ENCODE data around the gene PCSK4.
A peak's percentile ranks its signal among the peaks of the same experiment; 100 is the strongest.
"Not testable (repeated sequence)": the region's sequence is repeated elsewhere in the genome, so short reads cannot be mapped to it uniquely, and the experiment has no call there.

Gene PCSK4

GRCh38 chr19:1447944-1448343 is 42.2 kb downstream of the PCSK4 start:
- no peak overlapping the region for H3K27ac Mint-ChIP-seq
- H3K4me3 Mint-ChIP-seq = peak overlapping the region in 1 of 2 donors; percentile 43
- H3K27me3 Mint-ChIP-seq = peaks cover 51 to 68% of the 10 kb centered on the region in 2 donors
- peaks cover 7 to 10% of the 10 kb centered on the region in 2 donors for H3K36me3 Mint-ChIP-seq
- no peaks in the 10 kb centered on the region for H3K9me3 Mint-ChIP-seq
- DNase-seq (no peak), ATAC-seq (replicated peaks) (no peak)
- peaks cover 28 to 33% of the 10 kb centered on the region in 2 donors for H3K4me1 Mint-ChIP-seq

GRCh38 chr19:1447504-1447903 is 42.6 kb downstream of the PCSK4 start:
- H3K4me3 Mint-ChIP-seq = no peak overlapping the region
- no peak for DNase-seq
- no peak for ATAC-seq (replicated peaks)
- H3K27me3 Mint-ChIP-seq = peaks cover 48 to 63% of the 10 kb centered on the region in 2 donors
- peaks cover 10 to 14% of the 10 kb centered on the region in 2 donors for H3K36me3 Mint-ChIP-seq
- peaks cover 29 to 35% of the 10 kb centered on the region in 2 donors for H3K4me1 Mint-ChIP-seq
- peak overlapping the region; percentile 80 for H3K27ac Mint-ChIP-seq
- H3K9me3 Mint-ChIP-seq = no peaks in the 10 kb centered on the region

DNA sequence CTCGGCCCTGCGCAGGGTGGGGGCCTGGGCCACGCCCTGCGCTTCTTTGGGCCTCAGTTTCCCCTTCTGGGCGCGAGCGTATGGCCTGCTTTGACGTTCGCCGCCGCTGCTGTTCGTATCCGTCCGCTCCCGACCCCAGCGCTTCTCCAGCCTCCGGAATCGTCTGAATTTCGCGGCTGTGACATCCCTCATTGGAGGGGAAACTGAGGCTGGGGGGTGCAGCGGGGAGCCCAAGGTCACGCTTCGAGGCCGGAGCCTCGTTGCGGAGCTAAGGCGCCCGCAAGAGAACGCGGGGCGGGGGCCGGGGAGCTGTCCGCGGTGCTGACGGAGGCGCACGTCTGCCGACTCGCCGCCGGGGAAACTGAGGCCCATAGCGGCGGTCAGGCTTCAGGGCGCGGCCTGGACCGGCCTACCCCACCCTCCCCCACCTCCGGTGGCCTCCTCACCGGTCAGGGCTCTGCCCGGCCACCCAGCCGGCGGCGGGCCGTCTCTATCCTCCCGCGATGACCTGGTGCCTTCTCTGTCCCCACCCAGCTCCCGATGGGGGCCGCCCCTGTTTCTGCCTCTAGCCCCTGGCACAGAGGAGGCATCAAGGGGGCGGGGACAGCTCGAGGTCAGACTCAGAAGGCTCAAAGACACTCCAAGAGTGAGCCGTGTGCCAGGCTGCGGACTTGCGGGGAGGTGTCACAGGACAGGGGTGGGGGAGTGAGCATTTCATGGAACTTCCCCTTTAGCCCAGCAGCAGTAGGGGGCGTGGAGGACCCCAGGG is 43.3 kb downstream of the PCSK4 start:
- Mint-ChIP-seq H3K4me3 (peak overlapping the region; percentile 32 to 55), H3K4me1 (peaks cover 31 to 37% of the 10 kb centered on the region in 2 donors), H3K27ac (peak overlapping the region; percentile 80), H3K27me3 (peaks cover 43 to 57% of the 10 kb centered on the region in 2 donors), H3K9me3 (no peaks in the 10 kb centered on the region), H3K36me3 (peaks cover 15 to 20% of the 10 kb centered on the region in 2 donors)
- ATAC-seq (replicated peaks) = no peak
- DNase-seq = no peak

DNA sequence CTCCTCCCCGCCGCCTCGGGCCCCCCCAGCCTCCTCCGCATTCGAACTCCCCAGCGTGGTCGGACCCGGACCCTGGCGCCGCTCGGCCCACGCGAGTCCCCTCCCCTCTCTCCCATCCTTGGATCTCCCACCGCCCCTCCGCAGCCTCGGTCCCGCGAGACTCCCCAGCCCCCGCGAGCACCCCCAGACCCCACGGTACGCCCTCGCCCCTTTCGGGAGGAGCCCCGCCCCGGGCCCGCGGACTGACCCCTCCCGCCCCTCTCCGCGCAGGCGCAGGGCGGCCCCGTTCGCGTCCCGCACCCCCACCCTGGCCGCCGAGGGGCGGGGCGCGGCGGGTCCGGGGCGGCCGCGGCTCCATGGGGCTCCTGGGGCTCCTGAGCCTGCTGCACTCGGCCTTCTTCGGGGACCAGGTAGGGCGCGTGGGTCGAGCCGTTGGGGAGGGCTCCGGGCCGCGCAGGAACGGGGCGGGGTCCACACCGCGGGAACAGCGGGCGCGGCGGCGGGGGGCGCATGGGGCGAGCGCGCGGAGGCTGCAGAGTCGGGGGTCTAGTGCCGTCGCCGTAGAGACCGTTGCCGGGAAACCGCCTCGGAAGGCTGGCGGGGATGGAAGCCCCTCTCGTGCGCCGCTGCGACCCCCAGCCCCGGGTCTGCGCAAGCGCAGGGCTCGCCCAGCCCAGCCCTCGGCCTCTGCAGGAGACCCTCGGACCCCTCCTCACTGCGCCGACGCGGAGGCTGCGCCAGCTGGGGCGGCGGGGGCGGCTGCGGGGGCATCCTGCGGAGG is 44.0 kb downstream of the PCSK4 start:
- Mint-ChIP-seq H3K27ac (no peak overlapping the region), H3K4me1 (peaks cover 33 to 45% of the 10 kb centered on the region in 2 donors), H3K27me3 (peaks cover 36 to 49% of the 10 kb centered on the region in 2 donors), H3K9me3 (no peaks in the 10 kb centered on the region), H3K4me3 (peak overlapping the region in 1 of 2 donors; percentile 83), H3K36me3 (peaks cover 22 to 28% of the 10 kb centered on the region in 2 donors)
- no peak for DNase-seq
- ATAC-seq (replicated peaks) = no peak

GRCh38 chr19:1445185-1445931 is 44.8 kb downstream of the PCSK4 start:
- Mint-ChIP-seq H3K36me3 (peaks cover 29 to 35% of the 10 kb centered on the region in 2 donors), H3K4me1 (peaks cover 36 to 53% of the 10 kb centered on the region in 2 donors)

GRCh38 chr19:1441677-1442438 is 48.3 kb downstream of the PCSK4 start:
- Mint-ChIP-seq H3K4me1 (peaks cover 33 to 56% of the 10 kb centered on the region in 2 donors), H3K36me3 (peaks cover 44 to 53% of the 10 kb centered on the region in 2 donors), H3K27me3 (peaks cover 3 to 14% of the 10 kb centered on the region in 2 donors), H3K4me3 (peak overlapping the region; percentile 30 to 60), H3K9me3 (no peaks in the 10 kb centered on the region), H3K27ac (peak overlapping the region; percentile 83)
- DNase-seq (no peak), ATAC-seq (replicated peaks) (no peak)

More at GRCh38 chr19:1445185-1445931, 44.8 kb downstream of the PCSK4 start:
- Mint-ChIP-seq H3K9me3 (no peaks in the 10 kb centered on the region), H3K4me3 (peak overlapping the region; percentile 76 to 83), H3K27ac (peak overlapping the region; percentile 51), H3K27me3 (peaks cover 28 to 42% of the 10 kb centered on the region in 2 donors)
- ATAC-seq (replicated peaks) = peak; percentile 80 to 88
- DNase-seq = peak; percentile 69

DNA sequence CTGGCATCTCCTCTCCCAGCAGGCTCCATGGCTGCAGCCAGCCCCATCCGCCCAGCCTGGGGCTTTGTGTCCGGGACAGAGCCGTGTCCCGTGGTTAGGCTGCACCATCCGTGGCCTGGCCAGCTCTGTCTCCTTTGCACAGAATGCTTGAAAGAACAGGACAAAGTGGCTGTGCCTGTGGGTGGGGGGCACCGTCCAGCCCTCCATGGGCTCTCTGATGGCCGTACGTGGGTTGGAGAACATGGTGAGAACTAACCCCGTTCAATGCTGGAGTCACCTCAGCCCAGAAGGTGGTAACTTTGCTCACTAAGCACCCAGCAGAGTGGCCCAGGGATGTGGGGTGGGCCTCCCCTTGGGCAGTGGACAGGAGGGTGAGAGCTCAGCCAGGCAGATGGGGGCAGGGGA is 49.1 kb downstream of the PCSK4 start:
- DNase-seq (no peak), ATAC-seq (replicated peaks) (no peak)
- Mint-ChIP-seq H3K4me3 (peak overlapping the region; percentile 97 to 100), H3K27ac (peak overlapping the region; percentile 67), H3K9me3 (no peaks in the 10 kb centered on the region), H3K4me1 (peaks cover 33 to 56% of the 10 kb centered on the region in 2 donors), H3K27me3 (peaks cover 3 to 10% of the 10 kb centered on the region in 2 donors), H3K36me3 (peaks cover 49 to 56% of the 10 kb centered on the region in 2 donors)

DNA sequence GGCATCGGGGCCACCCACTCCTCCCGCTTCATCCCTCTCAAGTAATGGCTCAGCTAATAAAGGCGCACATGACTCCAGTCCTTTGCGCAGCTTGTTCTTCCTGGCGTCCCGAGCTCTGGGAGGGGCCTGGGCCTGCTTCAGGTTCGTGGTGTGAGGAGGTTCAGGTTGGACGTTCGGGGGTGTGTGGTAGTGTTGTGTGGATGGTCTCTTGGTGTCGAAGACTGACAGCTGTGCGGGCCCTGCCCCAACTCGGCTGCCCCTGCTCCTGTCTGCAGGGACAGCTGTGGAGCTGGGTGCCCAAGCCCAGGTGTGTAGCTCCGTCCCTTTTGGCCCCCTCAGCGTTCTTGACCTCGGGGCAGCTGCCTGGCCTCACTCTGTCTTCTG is 49.7 kb downstream of the PCSK4 start:
- ATAC-seq (replicated peaks) (no peak), DNase-seq (no peak)
- H3K4me1 Mint-ChIP-seq = peaks cover 32 to 53% of the 10 kb centered on the region in 2 donors
- H3K4me3 Mint-ChIP-seq = peak overlapping the region; percentile 97 to 100
- H3K27ac Mint-ChIP-seq = peak overlapping the region; percentile 67
- peaks cover 1 to 8% of the 10 kb centered on the region in 2 donors for H3K27me3 Mint-ChIP-seq
- peaks cover 51 to 56% of the 10 kb centered on the region in 2 donors for H3K36me3 Mint-ChIP-seq
- H3K9me3 Mint-ChIP-seq = no peaks in the 10 kb centered on the region

GRCh38 chr19:1439525-1440417 is 50.4 kb downstream of the PCSK4 start:
- H3K9me3 Mint-ChIP-seq; H3K27me3 Mint-ChIP-seq; ATAC-seq (replicated peaks); DNase-seq: not testable (repeated sequence)
- Mint-ChIP-seq H3K4me3 (peak overlapping the region; percentile 97 to 100), H3K36me3 (peaks cover 52 to 57% of the 10 kb centered on the region in 2 donors), H3K27ac (peak overlapping the region; percentile 100), H3K4me1 (peaks cover 27 to 46% of the 10 kb centered on the region in 2 donors)

DNA sequence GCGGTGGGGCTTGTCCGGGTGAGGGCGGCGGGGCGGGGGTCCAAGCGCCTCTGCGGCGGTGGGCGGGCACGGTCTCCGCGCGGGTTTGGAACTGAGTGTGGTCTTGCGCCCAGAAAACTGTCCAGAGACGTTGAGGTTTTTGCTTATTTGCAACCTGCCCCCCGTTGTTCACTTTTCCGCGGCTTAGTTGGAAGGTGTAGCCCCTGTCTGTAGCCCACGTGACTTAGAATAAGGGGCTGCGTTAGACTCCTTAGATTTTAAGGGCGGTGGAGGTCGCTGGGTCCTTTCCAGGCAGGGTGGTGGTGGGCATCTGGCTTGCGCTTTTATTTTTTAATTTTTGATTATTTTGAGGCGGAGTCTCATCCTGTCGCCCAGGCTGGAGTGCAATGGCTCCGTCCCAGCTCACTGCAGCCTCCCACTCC is 51.2 kb downstream of the PCSK4 start:
- Mint-ChIP-seq H3K36me3 (peaks cover 50 to 54% of the 10 kb centered on the region in 2 donors), H3K27me3 (no peaks in the 10 kb centered on the region), H3K4me1 (peaks cover 25 to 43% of the 10 kb centered on the region in 2 donors)

GRCh38 chr19:1438035-1438932 is 51.9 kb downstream of the PCSK4 start, which contains the start of gene RPS15:
TSS of gene RPS15 (plus strand) at chr19:1438396. CDS start at chr19:1438426, 30 bp downstream.
- peak within 1 kb of the TSS; percentile 97 to 100 for H3K4me3 Mint-ChIP-seq
- H3K27me3 Mint-ChIP-seq = no peaks in the 10 kb centered on the region
- H3K27ac Mint-ChIP-seq = peak within 1 kb of the TSS; percentile 100
- peak; percentile 92 for DNase-seq
- H3K4me1 Mint-ChIP-seq = peaks cover 25 to 47% of the 10 kb centered on the region in 2 donors
- H3K9me3 Mint-ChIP-seq = no peaks in the 10 kb centered on the region
- peak; percentile 84 to 92 for ATAC-seq (replicated peaks)
- peaks cover 54% of the 10 kb centered on the region in 2 donors for H3K36me3 Mint-ChIP-seq

More for the DNA sequence above, 51.2 kb downstream of the PCSK4 start:
- peak; percentile 1 to 5 for ATAC-seq (replicated peaks)
- Mint-ChIP-seq H3K4me3 (peak overlapping the region; percentile 97 to 100), H3K9me3 (no peaks in the 10 kb centered on the region), H3K27ac (peak overlapping the region; percentile 100)
- DNase-seq = no peak
